NCI-H2081 (cell line): Measurements from ENCODE around the gene ZNF346.

Experiments used
- DNase-seq, 2 experiments: peaks; one replicate each; lab custom pipeline; 2025; lab: John Stamatoyannopoulos, UW

Gene ZNF346

DNA sequence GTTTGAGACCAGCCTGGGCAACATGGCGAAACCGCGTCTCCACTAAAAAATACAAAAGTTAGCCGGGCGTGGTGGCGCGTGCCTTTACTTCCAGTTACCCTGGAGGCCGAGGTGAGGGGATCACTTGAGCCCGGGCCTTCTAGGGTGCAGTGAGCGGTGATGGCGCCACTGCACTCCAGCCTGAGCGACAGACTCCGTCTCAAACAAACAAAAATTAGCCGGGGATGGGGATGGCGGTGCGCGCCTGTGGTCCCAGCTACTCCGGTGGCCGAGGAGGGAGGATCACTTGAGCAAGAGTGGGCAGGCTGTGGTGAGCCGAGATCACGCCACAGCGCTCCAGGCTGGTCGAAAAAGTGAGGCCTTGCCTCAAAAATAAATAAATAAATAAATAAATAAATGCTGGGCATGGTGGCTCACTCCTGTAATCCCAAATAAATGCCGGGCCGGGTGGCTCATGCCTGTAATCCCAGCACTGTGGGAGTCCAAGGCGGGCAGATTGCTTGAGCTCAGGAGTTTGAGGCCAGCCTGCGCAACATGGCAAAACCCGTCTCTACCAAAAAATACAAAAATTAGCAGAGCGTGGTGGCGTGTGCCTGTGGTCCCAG, 95.0 kb downstream of the ZNF346 start:
- no peak for DNase-seq

DNA sequence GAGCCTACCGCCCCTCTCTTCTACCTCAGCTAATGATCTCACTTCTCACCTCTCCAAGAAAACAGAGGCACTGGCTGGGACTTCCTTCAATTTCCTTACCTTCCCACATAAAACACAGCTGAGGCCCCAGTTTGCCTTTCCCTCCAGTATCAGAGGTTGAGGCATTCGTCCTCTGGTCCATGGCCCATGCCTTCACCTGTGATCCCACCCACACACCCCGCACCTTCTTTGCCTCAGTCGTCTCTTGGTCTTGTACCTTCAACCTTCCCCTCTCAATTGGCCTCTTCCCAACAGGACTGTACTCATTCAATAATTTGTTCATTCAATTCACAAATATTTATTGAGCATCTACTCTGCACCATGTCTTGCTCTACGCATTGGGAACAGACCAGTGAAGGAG, 100.1 kb downstream of the ZNF346 start:
- no peak for DNase-seq

DNA sequence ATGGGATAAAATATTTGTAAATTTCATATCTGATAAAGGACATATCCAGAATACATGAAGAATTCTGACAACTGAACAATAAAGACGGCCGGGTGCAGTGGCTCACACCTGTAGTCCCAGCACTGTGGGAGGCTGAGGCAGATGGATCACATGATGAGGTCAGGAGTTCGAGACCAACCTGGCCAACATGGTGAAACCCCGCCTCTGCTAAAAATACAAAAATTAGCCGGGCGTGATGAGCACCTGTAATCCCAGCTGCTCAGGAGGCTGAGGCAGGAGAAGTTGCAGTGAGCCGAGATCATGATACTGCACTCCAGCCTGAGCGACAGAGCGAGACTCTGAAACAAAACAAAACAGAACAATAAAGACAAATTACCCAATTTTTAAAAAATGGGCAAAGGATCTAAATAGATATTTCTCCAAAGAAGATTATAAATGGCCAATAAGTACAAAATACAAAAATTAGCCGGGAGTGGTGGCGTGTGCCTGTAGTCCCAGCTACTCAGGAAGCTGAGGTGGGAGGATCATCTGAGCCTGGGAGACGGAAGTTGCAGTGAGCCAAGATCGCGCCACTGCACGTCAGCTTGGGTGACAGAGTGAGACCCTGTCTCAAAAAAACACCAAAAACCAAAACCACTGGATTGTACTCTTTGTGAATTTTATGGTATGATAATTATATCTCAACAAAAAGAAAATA, 101.4 kb downstream of the ZNF346 start:
- DNase-seq: no peak

DNA sequence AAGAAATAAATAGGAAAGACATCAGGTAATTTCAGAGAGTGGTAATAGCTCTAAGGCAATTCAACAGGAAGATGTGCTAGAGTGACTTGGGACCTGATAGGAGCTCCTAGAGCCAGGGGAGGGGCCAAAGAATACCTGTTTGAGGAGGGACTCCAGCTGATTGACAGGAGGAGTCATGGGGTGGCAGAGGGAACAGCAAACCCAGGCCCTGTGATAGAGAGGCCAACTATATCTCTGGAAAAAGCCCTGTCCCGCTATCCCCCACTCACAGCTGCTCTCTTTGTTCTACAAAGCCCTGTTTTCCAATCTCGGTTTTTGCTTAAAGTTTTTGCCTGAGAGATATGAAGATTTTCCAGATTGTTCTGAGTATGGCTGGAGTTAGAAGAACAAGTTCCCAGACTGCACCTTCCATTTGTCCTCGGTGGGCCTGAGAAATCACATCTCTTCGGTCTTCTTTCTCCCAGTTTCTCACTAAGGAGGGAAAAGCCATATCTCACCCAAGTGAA, 102.0 kb downstream of the ZNF346 start:
- DNase-seq: no peak

DNA sequence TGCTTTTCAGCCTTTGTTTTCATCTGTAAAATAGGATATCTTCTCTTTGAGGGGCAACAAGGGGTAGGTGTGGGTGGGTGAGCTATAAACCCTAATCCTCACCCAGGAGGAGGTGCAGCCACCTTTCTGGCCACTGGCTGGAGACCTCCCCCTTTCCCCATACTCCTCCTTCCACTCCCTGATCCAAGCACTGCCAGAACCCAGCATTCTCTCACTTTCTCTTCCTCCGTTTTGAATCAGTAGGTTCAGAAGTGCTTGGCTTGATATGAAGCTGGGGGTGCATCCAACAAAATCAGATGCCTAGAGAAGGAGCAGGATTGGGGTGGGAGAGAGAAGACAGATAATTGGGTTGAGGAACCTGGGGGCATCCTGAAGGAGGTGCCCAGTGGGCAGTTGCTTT, 104.3 kb downstream of the ZNF346 start:
- no peak for DNase-seq

DNA sequence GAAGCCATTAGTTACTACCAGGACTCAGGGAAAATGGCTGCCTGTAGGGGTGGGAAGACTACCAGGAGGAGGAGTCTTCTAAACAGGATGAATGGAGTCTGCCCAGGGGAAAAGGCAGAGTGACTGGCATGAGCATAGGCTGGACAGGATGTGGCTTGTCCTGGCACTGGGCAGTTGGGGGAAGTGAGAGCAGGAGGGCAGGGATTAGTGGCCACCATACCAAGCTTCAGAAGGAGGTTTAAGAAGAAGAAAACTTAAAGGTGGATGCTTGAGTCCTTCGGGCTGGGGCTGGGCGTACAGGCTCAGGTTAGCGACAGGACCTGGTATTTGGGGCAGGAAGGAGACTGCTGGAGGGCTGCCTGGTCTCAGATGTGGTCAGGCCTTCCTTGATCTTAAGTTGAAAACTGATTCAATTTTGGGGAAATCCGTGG, 106.1 kb downstream of the ZNF346 start:
- DNase-seq: no peak

DNA sequence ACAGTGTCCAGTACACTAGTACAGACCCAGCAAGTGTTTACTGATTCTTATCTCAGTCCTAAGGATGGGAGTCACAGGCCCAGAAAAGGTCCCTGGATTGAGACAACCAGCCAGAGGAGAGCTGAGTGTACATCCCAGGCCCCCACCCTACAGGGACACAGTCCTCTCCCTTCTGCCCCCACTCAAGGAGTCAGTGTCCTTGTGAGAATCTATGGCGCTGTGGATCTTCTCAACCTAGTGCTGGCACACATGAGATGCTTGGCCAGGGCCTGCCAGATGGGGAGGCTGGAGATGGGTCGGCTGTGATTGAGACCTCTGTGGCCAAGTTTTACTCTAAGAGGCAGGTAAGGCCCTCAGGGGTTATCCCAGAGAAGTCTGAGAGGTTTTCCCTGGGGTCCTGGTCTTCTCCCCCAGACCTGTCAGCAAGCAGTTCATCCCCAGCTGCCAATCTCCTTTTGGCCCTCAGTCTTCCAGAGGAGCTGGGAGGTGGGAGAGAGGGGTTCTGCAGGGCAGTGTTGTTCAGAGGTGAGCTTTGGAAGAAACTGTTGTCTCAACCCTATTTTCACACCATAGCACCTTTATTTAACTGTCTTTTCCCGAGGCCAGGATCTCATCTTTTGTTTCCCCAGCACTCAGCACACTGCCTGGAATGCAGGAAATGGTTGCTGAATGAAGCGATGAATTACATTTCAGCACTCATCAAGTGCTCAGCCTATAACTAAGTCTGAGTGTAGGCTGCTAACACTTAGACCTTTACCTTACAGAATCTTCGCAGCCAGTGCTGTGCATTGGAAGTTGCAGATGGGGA, 107.9 kb downstream of the ZNF346 start:
- no peak for DNase-seq
